Fibroblast of lung (primary cell): Measurements from ENCODE around the gene TRIM41.

Experiments
- EZH2 ChIP-seq: IDR thresholded peaks from 2 replicates; pipeline ENCODE4 v1.5.1; 2012; ENCODE audit warnings: low read length, control low read depth, mild to moderate bottlenecking; ENCODE audit errors: missing control alignments
- TF ChIP-seq, protein P1 (sequence below), 2 donors: IDR thresholded peaks in 1 of 2; conservative IDR thresholded peaks in 1 of 2; 1 replicate in 1 of 2; 2 replicates in 1 of 2; pipeline ENCODE4 v1.5.1; 2011 to 2012; ENCODE audit warnings: low read length in 2 of 2, control low read depth in 1 of 2, inconsistent platforms in 1 of 2, low read depth in 1 of 2, mild to moderate bottlenecking in 1 of 2

DNA sequence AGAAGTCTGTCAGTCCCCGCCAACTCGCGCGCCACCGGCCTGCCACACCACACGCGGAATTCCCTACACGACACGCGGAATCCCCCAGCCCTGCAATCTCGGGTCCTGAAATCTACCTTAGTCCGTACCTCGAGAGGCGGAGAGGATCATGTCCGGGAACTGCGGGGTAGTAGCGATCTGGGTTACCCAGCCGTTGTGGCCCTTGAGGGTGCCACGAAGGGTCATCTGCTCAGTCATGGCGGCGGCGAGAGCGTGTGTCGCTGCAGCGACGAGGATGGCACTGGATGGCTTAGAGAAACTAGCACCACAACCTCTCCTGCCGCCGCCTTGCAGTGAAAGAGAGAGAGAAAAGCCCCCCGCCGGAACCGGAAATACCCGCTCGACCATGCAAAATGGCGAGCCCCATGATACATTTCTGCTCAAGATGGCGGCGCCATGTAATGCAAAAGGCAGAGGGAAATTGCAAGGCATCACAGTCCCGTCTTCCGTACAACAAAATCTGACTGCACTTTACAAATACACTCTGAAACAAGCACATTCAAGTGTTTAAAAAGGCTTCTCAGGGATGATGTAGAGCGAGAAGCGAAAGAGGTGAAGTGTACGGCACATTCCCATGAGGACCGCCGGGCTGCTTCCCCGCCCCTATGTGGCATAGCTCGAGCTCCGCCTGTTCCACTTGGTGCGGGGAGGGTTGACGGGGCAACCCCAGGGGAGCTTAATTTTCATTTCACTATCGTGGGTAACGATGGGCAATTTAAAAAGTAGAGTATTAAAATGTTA, 20.7 kb downstream of the TRIM41 start, which contains the start of gene RACK1:
- TF ChIP-seq, protein P1, sequence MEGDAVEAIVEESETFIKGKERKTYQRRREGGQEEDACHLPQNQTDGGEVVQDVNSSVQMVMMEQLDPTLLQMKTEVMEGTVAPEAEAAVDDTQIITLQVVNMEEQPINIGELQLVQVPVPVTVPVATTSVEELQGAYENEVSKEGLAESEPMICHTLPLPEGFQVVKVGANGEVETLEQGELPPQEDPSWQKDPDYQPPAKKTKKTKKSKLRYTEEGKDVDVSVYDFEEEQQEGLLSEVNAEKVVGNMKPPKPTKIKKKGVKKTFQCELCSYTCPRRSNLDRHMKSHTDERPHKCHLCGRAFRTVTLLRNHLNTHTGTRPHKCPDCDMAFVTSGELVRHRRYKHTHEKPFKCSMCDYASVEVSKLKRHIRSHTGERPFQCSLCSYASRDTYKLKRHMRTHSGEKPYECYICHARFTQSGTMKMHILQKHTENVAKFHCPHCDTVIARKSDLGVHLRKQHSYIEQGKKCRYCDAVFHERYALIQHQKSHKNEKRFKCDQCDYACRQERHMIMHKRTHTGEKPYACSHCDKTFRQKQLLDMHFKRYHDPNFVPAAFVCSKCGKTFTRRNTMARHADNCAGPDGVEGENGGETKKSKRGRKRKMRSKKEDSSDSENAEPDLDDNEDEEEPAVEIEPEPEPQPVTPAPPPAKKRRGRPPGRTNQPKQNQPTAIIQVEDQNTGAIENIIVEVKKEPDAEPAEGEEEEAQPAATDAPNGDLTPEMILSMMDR (conservative IDR thresholded peaks at IDR 0.05 in 1 of 2, IDR thresholded peaks at IDR 0.05 in 1 of 2; ENCODE audit: low read depth in 1 of 2, low read length in 2 of 2): no peak
- TF ChIP-seq EZH2: no peak
